C4-2B (cell line): ENCODE results near the gene ZNF580.

Experiments
- CTCF ChIP-seq: fragments of 450-650 bp; conservative IDR thresholded peaks from 2 replicates; pipeline ENCODE4 v1.5.1; 2017; ENCODE audit warnings: mild to moderate bottlenecking
- ZFX ChIP-seq: fragments of 450-650 bp; IDR thresholded peaks from 2 replicates; pipeline ENCODE4 v1.6.1; 2017

DNA sequence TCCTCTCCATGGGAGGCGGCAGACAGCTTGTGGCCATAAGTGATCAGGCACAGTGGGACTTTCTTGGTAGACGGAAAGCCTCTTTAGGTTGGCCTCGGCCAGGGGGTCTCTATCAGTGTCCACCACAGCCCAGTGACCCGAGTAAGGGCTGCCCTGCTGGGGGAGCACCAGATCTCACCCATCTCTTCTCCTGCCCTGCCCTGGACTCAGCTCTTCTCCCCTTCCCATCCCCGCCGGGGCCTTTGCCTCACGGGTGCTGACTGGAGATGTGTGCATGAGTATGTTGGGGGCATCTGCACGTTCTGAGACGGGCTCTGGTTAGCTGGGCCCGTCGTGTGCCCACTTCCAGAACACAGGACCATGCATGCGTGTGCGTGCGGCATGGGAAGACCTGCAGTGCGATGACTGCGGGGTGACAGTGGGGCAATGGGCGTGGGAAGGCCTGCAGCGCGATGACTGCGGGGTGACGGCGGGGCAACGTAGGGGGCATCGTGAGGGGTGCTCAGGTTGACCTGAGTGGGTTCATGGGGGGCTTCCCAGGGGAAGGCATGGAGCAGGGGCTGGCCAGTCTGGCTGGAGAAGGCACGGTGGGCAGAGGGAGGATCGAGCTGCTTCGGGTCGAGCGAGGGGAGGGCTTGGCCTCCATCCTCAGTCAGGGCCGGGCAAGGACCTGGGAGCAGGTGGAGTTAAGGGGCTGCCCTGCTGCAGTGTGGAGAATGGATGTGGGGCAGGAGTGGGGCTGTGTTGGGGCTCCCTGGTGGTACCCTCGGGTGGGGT is 50.2 kb downstream of the ZNF580 start:
- TF ChIP-seq CTCF (no peak), ZFX (no peak)
